Coronary artery (tissue), 2 donors: ENCODE results near the gene RHEX.

Source experiments
- DNase-seq: peaks from one replicate; pipeline ENCODE4 v3.0.0-alpha.2; 2017; ENCODE audit warnings: low spot score
- H3K27ac ChIP-seq, 2 donors: fragments of 200-600 bp; sonication (generic); one replicate each; pipeline ENCODE4 v1.5.1; 2016 to 2019
- H3K4me3 ChIP-seq: fragments of 200-600 bp; sonication (generic); 2 replicates; pipeline ENCODE4 v1.5.1; 2016; ENCODE audit warnings: mild to moderate bottlenecking, moderate library complexity
- TF ChIP-seq, protein P1 (sequence below): fragments of 200-600 bp; sonication (generic); IDR thresholded peaks from one replicate; pipeline ENCODE4 v1.5.1; 2019; ENCODE audit warnings: antibody characterized with exemption

Gene RHEX

GRCh38 chr1:206133751-206134415, 80.9 kb downstream of the RHEX start:
- Histone ChIP-seq H3K27ac (no peak overlapping the region), H3K4me3 (no peak overlapping the region)
- DNase-seq = no peak
- TF ChIP-seq, protein P1, sequence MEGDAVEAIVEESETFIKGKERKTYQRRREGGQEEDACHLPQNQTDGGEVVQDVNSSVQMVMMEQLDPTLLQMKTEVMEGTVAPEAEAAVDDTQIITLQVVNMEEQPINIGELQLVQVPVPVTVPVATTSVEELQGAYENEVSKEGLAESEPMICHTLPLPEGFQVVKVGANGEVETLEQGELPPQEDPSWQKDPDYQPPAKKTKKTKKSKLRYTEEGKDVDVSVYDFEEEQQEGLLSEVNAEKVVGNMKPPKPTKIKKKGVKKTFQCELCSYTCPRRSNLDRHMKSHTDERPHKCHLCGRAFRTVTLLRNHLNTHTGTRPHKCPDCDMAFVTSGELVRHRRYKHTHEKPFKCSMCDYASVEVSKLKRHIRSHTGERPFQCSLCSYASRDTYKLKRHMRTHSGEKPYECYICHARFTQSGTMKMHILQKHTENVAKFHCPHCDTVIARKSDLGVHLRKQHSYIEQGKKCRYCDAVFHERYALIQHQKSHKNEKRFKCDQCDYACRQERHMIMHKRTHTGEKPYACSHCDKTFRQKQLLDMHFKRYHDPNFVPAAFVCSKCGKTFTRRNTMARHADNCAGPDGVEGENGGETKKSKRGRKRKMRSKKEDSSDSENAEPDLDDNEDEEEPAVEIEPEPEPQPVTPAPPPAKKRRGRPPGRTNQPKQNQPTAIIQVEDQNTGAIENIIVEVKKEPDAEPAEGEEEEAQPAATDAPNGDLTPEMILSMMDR = no peak

GRCh38 chr1:206135248-206135647, 82.3 kb downstream of the RHEX start:
- TF ChIP-seq, protein P1 = no peak
- no peak overlapping the region for H3K27ac ChIP-seq
- no peak overlapping the region for H3K4me3 ChIP-seq
- DNase-seq = no peak

DNA sequence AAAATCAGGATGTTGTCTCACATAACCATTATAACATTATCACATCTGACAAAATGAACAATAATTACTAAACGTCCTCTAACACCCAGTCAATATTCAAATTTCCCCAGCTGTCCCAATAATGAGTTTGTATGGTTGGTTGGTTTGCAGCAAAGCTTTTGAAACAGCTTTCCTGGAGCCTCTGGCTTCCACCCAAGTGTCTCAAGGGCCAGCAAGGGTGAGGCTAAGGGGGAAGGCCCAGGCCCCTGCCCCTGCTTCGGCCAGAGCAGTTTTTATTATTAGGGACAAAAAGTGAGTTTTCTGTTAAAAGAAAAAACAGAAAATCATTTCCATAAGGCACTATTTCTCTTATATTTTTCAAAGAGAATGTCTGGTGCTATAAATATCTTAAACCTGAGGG, 83.3 kb downstream of the RHEX start:
- TF ChIP-seq, protein P1 = no peak

DNA sequence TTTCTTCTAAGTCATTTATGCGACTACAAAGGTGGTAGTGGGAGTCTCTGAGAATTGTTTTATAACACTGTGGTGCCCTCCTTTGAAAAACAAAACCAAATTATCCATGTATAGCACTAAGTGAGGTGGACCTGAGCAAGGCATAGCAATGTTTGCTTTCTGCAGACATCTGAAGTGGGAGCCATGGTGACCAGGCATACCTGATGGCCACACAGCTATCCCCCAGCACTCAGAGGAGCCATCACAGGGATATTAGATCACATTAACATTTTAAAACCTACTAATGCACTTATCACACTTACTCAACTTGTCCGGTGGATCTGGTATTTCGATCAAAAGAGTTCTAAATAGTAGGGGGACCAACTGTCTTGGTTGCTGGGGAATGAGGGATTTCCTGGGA, 89.0 kb downstream of the RHEX start:
- TF ChIP-seq, protein P1 = no peak
- no peak overlapping the region for H3K27ac ChIP-seq
- no peak overlapping the region for H3K4me3 ChIP-seq
- DNase-seq = no peak

More for the DNA sequence above, 83.3 kb downstream of the RHEX start:
- no peak for DNase-seq
- Histone ChIP-seq H3K4me3 (no peak overlapping the region), H3K27ac (no peak overlapping the region)

DNA sequence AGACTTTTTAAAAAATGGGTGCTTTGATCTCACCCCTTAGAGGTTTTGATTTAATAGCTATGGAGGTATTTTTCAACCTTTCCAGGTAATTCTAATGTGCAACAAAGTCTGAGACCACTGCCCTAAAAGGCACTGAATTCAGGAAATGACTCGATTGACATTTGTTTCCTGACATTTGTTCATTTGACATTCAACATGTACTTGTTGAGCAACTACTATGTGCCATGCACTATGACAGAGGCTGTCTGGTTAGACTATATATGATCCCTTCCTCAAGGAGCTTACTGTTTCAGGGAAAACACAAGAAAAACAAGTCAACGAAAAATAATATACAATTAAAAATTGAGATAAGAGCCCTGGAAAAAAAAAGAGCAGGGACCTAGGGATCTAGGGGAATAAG, 89.8 kb downstream of the RHEX start:
- no peak for DNase-seq
- TF ChIP-seq, protein P1 = no peak
- Histone ChIP-seq H3K27ac (no peak overlapping the region), H3K4me3 (no peak overlapping the region)

DNA sequence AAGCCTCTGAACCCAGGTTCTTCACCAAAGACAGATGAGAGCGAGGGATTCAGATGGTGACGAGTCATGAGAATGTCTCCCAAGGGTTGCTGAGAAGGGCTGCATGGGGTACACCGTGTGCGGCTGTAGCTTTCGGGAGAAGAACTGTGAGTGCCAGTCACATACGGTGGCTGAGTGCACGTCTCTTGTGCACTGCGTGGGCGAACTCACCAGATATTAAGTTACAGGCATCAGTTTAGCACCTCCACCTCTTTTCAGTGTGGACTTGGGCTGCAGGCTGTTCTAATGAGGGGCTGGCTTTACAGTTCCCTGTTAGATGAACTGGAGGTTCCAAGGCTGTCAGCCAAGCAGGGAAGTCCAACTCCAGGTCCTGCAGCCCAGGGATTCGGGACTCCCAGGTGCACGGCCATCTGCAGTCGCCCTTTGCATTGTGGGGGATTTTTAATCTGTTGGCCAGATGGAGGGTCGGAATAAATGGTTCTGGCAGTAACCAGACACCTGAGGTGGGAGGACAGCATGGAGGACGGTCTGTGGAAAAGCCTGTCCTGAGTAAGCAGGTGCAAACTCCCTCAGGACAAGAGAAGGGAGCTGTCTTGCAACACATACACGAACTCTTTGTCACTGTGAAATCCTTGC, 90.7 kb downstream of the RHEX start:
- TF ChIP-seq, protein P1 = no peak
- Histone ChIP-seq H3K4me3 (no peak overlapping the region), H3K27ac (no peak overlapping the region)
- no peak for DNase-seq

GRCh38 chr1:206144605-206145004, 91.6 kb downstream of the RHEX start:
- TF ChIP-seq, protein P1 = no peak

More at GRCh38 chr1:206144605-206145004, 91.6 kb downstream of the RHEX start:
- no peak for DNase-seq
- Histone ChIP-seq H3K27ac (no peak overlapping the region), H3K4me3 (no peak overlapping the region)
